HFFc6 (cell line): ENCODE results near the gene CCDC81. TPM values are rescaled to one million over a fixed set of nuclear protein-coding genes. Genes with fewer than 3 reads are reported as not detected.

Experiments used
- DNase-seq: peaks from one replicate; pipeline ENCODE4 v3.0.0-alpha.2; 2018
- H3K27ac Mint-ChIP-seq: 2 replicates; pipeline ENCODE4 v1.8.0; 2020; ENCODE audit warnings: mild to moderate bottlenecking, mixed read lengths
- H3K27me3 Mint-ChIP-seq: 2 replicates; pipeline ENCODE4 v1.8.0; 2021; ENCODE audit warnings: mild to moderate bottlenecking, moderate library complexity, mixed read lengths; ENCODE audit not compliant: insufficient read depth
- H3K36me3 Mint-ChIP-seq: 2 replicates; pipeline ENCODE4 v1.8.0; 2021; ENCODE audit warnings: low read depth, mixed read lengths
- H3K4me1 Mint-ChIP-seq: 2 replicates; pipeline ENCODE4 v1.8.0; 2020; ENCODE audit warnings: low read depth, mixed read lengths
- H3K4me3 Mint-ChIP-seq: 2 replicates; pipeline ENCODE4 v1.8.0; 2020; ENCODE audit warnings: mild to moderate bottlenecking, moderate library complexity, mixed read lengths
- H3K9me3 Mint-ChIP-seq: 2 replicates; pipeline ENCODE4 v1.8.0; 2020; ENCODE audit warnings: mild to moderate bottlenecking, mixed read lengths
- CTCF ChIP-seq: fragments of 200-600 bp; sonication (generic); IDR thresholded peaks from 2 replicates; pipeline ENCODE4 v1.5.0; 2021; ENCODE audit warnings: antibody characterized with exemption, mild to moderate bottlenecking
- total RNA-seq, 6 experiments: library from RNA; stranded (reverse); fragmentation: NEBNext Ultra II Directional; extraction: Animal tissue kit (Norgen Biotek cat#: 25700); gene quantifications; 2 replicates in 1 of 6; 3 replicates in 5 of 6; pipeline ENCODE4 v1.2.3, GENCODE V29; 2021

Gene CCDC81
- total RNA-seq, 6 experiments from 2014 or later: 3.4 to 10.6 (median 4.5) TPM

GRCh38 chr11:86468169-86468568 lies 93.5 kb downstream of the CCDC81 start:
- Mint-ChIP-seq H3K4me3 (no peak overlapping the region), H3K27me3 (no peaks in the 10 kb centered on the region; the same call in 1 of the 2 replicates), H3K27ac (no peak overlapping the region), H3K9me3 (no peaks in the 10 kb centered on the region), H3K36me3 (0 out of 2 replicates have a peak, but pooled peaks cover 3% of the 10 kb centered on the region), H3K4me1 (peaks cover under 1% of the 10 kb centered on the region; the same call in 1 of the 2 replicates)
- no peak for TF ChIP-seq CTCF
- no peak for DNase-seq

- no peak for DNase-seq
- H3K4me3 Mint-ChIP-seq: no peak overlapping the region
- no peak for TF ChIP-seq CTCF
- H3K4me1 Mint-ChIP-seq: peaks cover 17% of the 10 kb centered on the region
- H3K36me3 Mint-ChIP-seq: 0 out of 2 replicates have a peak, but pooled peaks cover 2% of the 10 kb centered on the region
- H3K27me3 Mint-ChIP-seq: no peaks in the 10 kb centered on the region; the same call in none of the 2 replicates
- no peaks in the 10 kb centered on the region for H3K9me3 Mint-ChIP-seq
- no peak overlapping the region for H3K27ac Mint-ChIP-seq
Observed at GRCh38 chr11:86469491-86470388, 95.1 kb downstream of the CCDC81 start.

Other genes with a start within 250 kb of the CCDC81 start
- gene EED, start 130.1 kb upstream of the CCDC81 start, total RNA-seq: 10 to 100 TPM; 14.6 to 19.8 (median 17.1) TPM
- 10 to 100 TPM; 38.9 to 51.7 (median 41.9) TPM for gene HIKESHI, start 72.6 kb upstream of the CCDC81 start, total RNA-seq